ENCODE data around the gene MPRIP.
A peak's percentile ranks its signal among the peaks of the same experiment; 100 is the strongest.

Gene MPRIP

GRCh38 chr17:17111401-17112393, 69.4 kb downstream of the MPRIP start:
- H3K27me3 ChIP-seq (ENCODE audit: insufficient read depth, low read length) = no peaks in the 10 kb centered on the region
- 0 out of 2 replicates have a peak, but pooled peaks cover under 1% of the 10 kb centered on the region for H3K36me3 ChIP-seq (ENCODE audit: insufficient read depth, low read length)
- peaks cover 93% of the 10 kb centered on the region for H3K79me2 ChIP-seq (ENCODE audit: control insufficient read depth, insufficient read depth, low read length, unreplicated experiment)
- H2AFZ ChIP-seq (ENCODE audit: low read length, unreplicated experiment) = no peak overlapping the region
- H3K4me1 ChIP-seq (ENCODE audit: control insufficient read depth, insufficient read depth, low read length, unreplicated experiment) = peaks cover 37% of the 10 kb centered on the region
- H3K4me3 ChIP-seq (ENCODE audit: low read depth, low read length) = no peak overlapping the region
- no peak overlapping the region for H3K27ac ChIP-seq (ENCODE audit: low read depth, low read length)

- H3K27me3 ChIP-seq (ENCODE audit: insufficient read depth, low read length) = no peaks in the 10 kb centered on the region
- H3K27ac ChIP-seq (ENCODE audit: low read depth, low read length) = no peak overlapping the region
- H3K4me3 ChIP-seq (ENCODE audit: low read depth, low read length) = no peak overlapping the region
- peaks cover 27% of the 10 kb centered on the region for H3K4me1 ChIP-seq (ENCODE audit: control insufficient read depth, insufficient read depth, low read length, unreplicated experiment)
- H2AFZ ChIP-seq (ENCODE audit: low read length, unreplicated experiment) = no peak overlapping the region
- H3K36me3 ChIP-seq (ENCODE audit: insufficient read depth, low read length) = no peaks in the 10 kb centered on the region
- peaks cover 93% of the 10 kb centered on the region for H3K79me2 ChIP-seq (ENCODE audit: control insufficient read depth, insufficient read depth, low read length, unreplicated experiment)
These were observed 70.5 kb downstream of the MPRIP start for GRCh38 chr17:17112628-17113200.

GRCh38 chr17:17114592-17115225, 72.5 kb downstream of the MPRIP start:
- peaks cover 28% of the 10 kb centered on the region for H3K4me1 ChIP-seq (ENCODE audit: control insufficient read depth, insufficient read depth, low read length, unreplicated experiment)
- H3K36me3 ChIP-seq (ENCODE audit: insufficient read depth, low read length) = no peaks in the 10 kb centered on the region
- H2AFZ ChIP-seq (ENCODE audit: low read length, unreplicated experiment) = no peak overlapping the region
- H3K79me2 ChIP-seq (ENCODE audit: control insufficient read depth, insufficient read depth, low read length, unreplicated experiment) = peaks cover 94% of the 10 kb centered on the region
- no peak overlapping the region for H3K27ac ChIP-seq (ENCODE audit: low read depth, low read length)
- no peak overlapping the region for H3K4me3 ChIP-seq (ENCODE audit: low read depth, low read length)
- H3K27me3 ChIP-seq (ENCODE audit: insufficient read depth, low read length) = no peaks in the 10 kb centered on the region

GRCh38 chr17:17115620-17116019, 73.4 kb downstream of the MPRIP start:
- Histone ChIP-seq H3K4me3 (ENCODE audit: low read depth, low read length) (no peak overlapping the region), H3K27ac (ENCODE audit: low read depth, low read length) (no peak overlapping the region), H3K27me3 (ENCODE audit: insufficient read depth, low read length) (no peaks in the 10 kb centered on the region), H3K4me1 (ENCODE audit: control insufficient read depth, insufficient read depth, low read length, unreplicated experiment) (peaks cover 30% of the 10 kb centered on the region), H3K36me3 (ENCODE audit: insufficient read depth, low read length) (no peaks in the 10 kb centered on the region), H3K79me2 (ENCODE audit: control insufficient read depth, insufficient read depth, low read length, unreplicated experiment) (peaks cover 96% of the 10 kb centered on the region), H2AFZ (ENCODE audit: low read length, unreplicated experiment) (no peak overlapping the region)

- H3K27me3 ChIP-seq (ENCODE audit: insufficient read depth, low read length) = no peaks in the 10 kb centered on the region
- peaks cover 30% of the 10 kb centered on the region for H3K4me1 ChIP-seq (ENCODE audit: control insufficient read depth, insufficient read depth, low read length, unreplicated experiment)
- no peaks in the 10 kb centered on the region for H3K36me3 ChIP-seq (ENCODE audit: insufficient read depth, low read length)
- peaks cover 97% of the 10 kb centered on the region for H3K79me2 ChIP-seq (ENCODE audit: control insufficient read depth, insufficient read depth, low read length, unreplicated experiment)
- H3K27ac ChIP-seq (ENCODE audit: low read depth, low read length) = no peak overlapping the region
- no peak overlapping the region for H3K4me3 ChIP-seq (ENCODE audit: low read depth, low read length)
- no peak overlapping the region for H2AFZ ChIP-seq (ENCODE audit: low read length, unreplicated experiment)
These were observed 74.1 kb downstream of the MPRIP start for GRCh38 chr17:17116406-17116805.

- Histone ChIP-seq H3K27me3 (ENCODE audit: insufficient read depth, low read length) (no peaks in the 10 kb centered on the region), H3K36me3 (ENCODE audit: insufficient read depth, low read length) (no peaks in the 10 kb centered on the region), H3K27ac (ENCODE audit: low read depth, low read length) (no peak overlapping the region), H3K4me3 (ENCODE audit: low read depth, low read length) (no peak overlapping the region), H3K79me2 (ENCODE audit: control insufficient read depth, insufficient read depth, low read length, unreplicated experiment) (peaks cover 91% of the 10 kb centered on the region), H3K4me1 (ENCODE audit: control insufficient read depth, insufficient read depth, low read length, unreplicated experiment) (peaks cover 30% of the 10 kb centered on the region), H2AFZ (ENCODE audit: low read length, unreplicated experiment) (no peak overlapping the region)
These were observed 75.7 kb downstream of the MPRIP start for GRCh38 chr17:17117923-17118322.

- Histone ChIP-seq H2AFZ (ENCODE audit: low read length, unreplicated experiment) (no peak overlapping the region), H3K4me3 (ENCODE audit: low read depth, low read length) (no peak overlapping the region), H3K36me3 (ENCODE audit: insufficient read depth, low read length) (no peaks in the 10 kb centered on the region), H3K4me1 (ENCODE audit: control insufficient read depth, insufficient read depth, low read length, unreplicated experiment) (peaks cover 30% of the 10 kb centered on the region), H3K27me3 (ENCODE audit: insufficient read depth, low read length) (no peaks in the 10 kb centered on the region), H3K27ac (ENCODE audit: low read depth, low read length) (no peak overlapping the region), H3K79me2 (ENCODE audit: control insufficient read depth, insufficient read depth, low read length, unreplicated experiment) (peaks cover 88% of the 10 kb centered on the region)
These were observed 76.1 kb downstream of the MPRIP start for GRCh38 chr17:17118399-17118798.

GRCh38 chr17:17119106-17119505, 76.8 kb downstream of the MPRIP start:
- no peak overlapping the region for H2AFZ ChIP-seq (ENCODE audit: low read length, unreplicated experiment)
- no peaks in the 10 kb centered on the region for H3K27me3 ChIP-seq (ENCODE audit: insufficient read depth, low read length)
- peak overlapping the region; percentile 47; the same call in 1 of the 2 replicates for H3K27ac ChIP-seq (ENCODE audit: low read depth, low read length)
- peaks cover 30% of the 10 kb centered on the region for H3K4me1 ChIP-seq (ENCODE audit: control insufficient read depth, insufficient read depth, low read length, unreplicated experiment)
- H3K79me2 ChIP-seq (ENCODE audit: control insufficient read depth, insufficient read depth, low read length, unreplicated experiment) = peaks cover 88% of the 10 kb centered on the region
- no peak overlapping the region for H3K4me3 ChIP-seq (ENCODE audit: low read depth, low read length)
- no peaks in the 10 kb centered on the region for H3K36me3 ChIP-seq (ENCODE audit: insufficient read depth, low read length)

GRCh38 chr17:17119533-17119932, 77.3 kb downstream of the MPRIP start:
- Histone ChIP-seq H3K36me3 (ENCODE audit: insufficient read depth, low read length) (no peaks in the 10 kb centered on the region), H3K4me1 (ENCODE audit: control insufficient read depth, insufficient read depth, low read length, unreplicated experiment) (peaks cover 27% of the 10 kb centered on the region), H3K79me2 (ENCODE audit: control insufficient read depth, insufficient read depth, low read length, unreplicated experiment) (peaks cover 88% of the 10 kb centered on the region), H3K27ac (ENCODE audit: low read depth, low read length) (peak overlapping the region; percentile 47; the same call in 1 of the 2 replicates), H2AFZ (ENCODE audit: low read length, unreplicated experiment) (no peak overlapping the region), H3K27me3 (ENCODE audit: insufficient read depth, low read length) (no peaks in the 10 kb centered on the region), H3K4me3 (ENCODE audit: low read depth, low read length) (no peak overlapping the region)

GRCh38 chr17:17120294-17120693, 78.0 kb downstream of the MPRIP start:
- Histone ChIP-seq H3K27ac (ENCODE audit: low read depth, low read length) (peak overlapping the region; percentile 26; the same call in 1 of the 2 replicates), H3K4me1 (ENCODE audit: control insufficient read depth, insufficient read depth, low read length, unreplicated experiment) (peaks cover 24% of the 10 kb centered on the region), H2AFZ (ENCODE audit: low read length, unreplicated experiment) (no peak overlapping the region), H3K4me3 (ENCODE audit: low read depth, low read length) (no peak overlapping the region), H3K79me2 (ENCODE audit: control insufficient read depth, insufficient read depth, low read length, unreplicated experiment) (peaks cover 88% of the 10 kb centered on the region), H3K27me3 (ENCODE audit: insufficient read depth, low read length) (no peaks in the 10 kb centered on the region), H3K36me3 (ENCODE audit: insufficient read depth, low read length) (no peaks in the 10 kb centered on the region)
